K562 (cell line): ENCODE measurements around the gene ARHGAP18. TPM values are rescaled to one million over a fixed set of nuclear protein-coding genes. Genes with fewer than 3 reads are reported as not detected.

Experiments used
- CHD1 ChIP-seq: fragments of 200-600 bp; sonication (generic); IDR thresholded peaks from one replicate; pipeline ENCODE4 v1.6.1; 2012; ENCODE audit warnings: mild to moderate bottlenecking, moderate library complexity, low read length, inconsistent platforms
- ETV1 ChIP-seq: fragments of 450-650 bp; conservative IDR thresholded peaks from 2 replicates; pipeline ENCODE4 v1.6.1; 2016; ENCODE audit warnings: missing genetic modification characterization, control low read depth, low read depth, missing compliant biosample characterization
- HNRNPLL ChIP-seq: fragments of 200-400 bp; formaldehyde crosslinking; IDR thresholded peaks from 2 replicates; pipeline ENCODE4 v1.6.1; 2017; ENCODE audit warnings: low read length, low read depth, mild to moderate bottlenecking; ENCODE audit not compliant: poor library complexity, severe bottlenecking
- MEIS2 ChIP-seq: fragments of 450-650 bp; IDR thresholded peaks from 2 replicates; pipeline ENCODE4 v1.6.1; 2014; ENCODE audit warnings: mild to moderate bottlenecking; ENCODE audit not compliant: partially characterized antibody
- NELFE ChIP-seq: IDR thresholded peaks from 2 replicates; pipeline ENCODE4 v1.6.1; 2011; ENCODE audit warnings: mild to moderate bottlenecking; ENCODE audit not compliant: insufficient read depth, insufficient read length
- NFIC ChIP-seq: fragments of 450-650 bp; IDR thresholded peaks from 2 replicates; pipeline ENCODE4 v1.6.1; 2017; ENCODE audit warnings: mild to moderate bottlenecking, inconsistent platforms
- RFX5 ChIP-seq: IDR thresholded peaks from 2 replicates; pipeline ENCODE4 v1.6.1; 2011; ENCODE audit warnings: low read depth, mild to moderate bottlenecking, improper control_type of control experiment, low read length
- RREB1 ChIP-seq: fragments of 250-450 bp; sonication (Bioruptor Pico); IDR thresholded peaks from 2 replicates; pipeline ENCODE4 v1.4.0; 2020
- SAP30 ChIP-seq: fragments of 200-600 bp; sonication (generic); IDR thresholded peaks from 2 replicates; pipeline ENCODE4 v1.6.1; 2012; ENCODE audit warnings: borderline replicate concordance, low read depth, mild to moderate bottlenecking, moderate library complexity, low read length, control low read depth, inconsistent platforms; ENCODE audit not compliant: insufficient read depth, poor library complexity, severe bottlenecking
- ZC3H4 ChIP-seq: sonication (generic); formaldehyde crosslinking; IDR thresholded peaks from 2 replicates; pipeline ENCODE4 v1.9.0; 2021; ENCODE audit warnings: missing genetic modification reagents, borderline replicate concordance
- ZKSCAN8 ChIP-seq: fragments of 200-800 bp; sonication (Bioruptor generic); IDR thresholded peaks from 2 replicates; pipeline ENCODE4 v1.6.1; 2016; ENCODE audit warnings: missing genetic modification characterization, missing compliant biosample characterization
- ZNF165 ChIP-seq: fragments of 250-450 bp; sonication (Bioruptor Pico); IDR thresholded peaks from 2 replicates; pipeline ENCODE4 v1.4.0; 2020; ENCODE audit warnings: borderline replicate concordance
- ZNF311 ChIP-seq: fragments of 250-450 bp; sonication (Bioruptor Pico); IDR thresholded peaks from 2 replicates; pipeline ENCODE4 v1.4.0; 2020; ENCODE audit warnings: mild to moderate bottlenecking, moderate library complexity
- ZNF316 ChIP-seq: fragments of 450-650 bp; IDR thresholded peaks from 2 replicates; pipeline ENCODE4 v1.6.1; 2016
- ZNF395 ChIP-seq: fragments of 200-800 bp; sonication (Bioruptor generic); IDR thresholded peaks from 2 replicates; pipeline ENCODE4 v1.6.1; 2017; ENCODE audit warnings: missing genetic modification characterization, missing compliant biosample characterization
- ZNF717 ChIP-seq: fragments of 250-450 bp; sonication (Bioruptor Pico); IDR thresholded peaks from 2 replicates; pipeline ENCODE4 v1.5.0; 2021
- polyA plus RNA-seq, 8 experiments: library from polyadenylated mRNA; depleted of rRNA in 4 of 8; stranded (reverse) in 5 of 8; unstranded in 3 of 8; fragments of >200 nt; fragmentation: Nextera tagmentation in 2 of 8; fragmentation: Illumina TruSeq in 1 of 8; extraction: Ambion mirVana in 2 of 8; extraction: Trizol in 1 of 8; gene quantifications; 2 replicates each; pipeline versions ENCODE4 v1.2.1 to v1.2.3, GENCODE V29; 2011 to 2014; ENCODE audit warnings: inconsistent platforms in 1 of 8, missing spikeins in 1 of 8
- total RNA-seq, 7 experiments: library from RNA; depleted of rRNA in 6 of 7; stranded (reverse); fragments of >200 nt in 6 of 7; fragmentation: Illumina TruSeq in 2 of 7; extraction: Trizol in 2 of 7; gene quantifications; 2 replicates each; pipeline versions ENCODE4 v1.2.1 to v1.2.3, GENCODE V29; 2011 to 2021; ENCODE audit warnings: low replicate concordance in 1 of 7
- TF ChIP-seq, protein P1 (sequence below): sonication (generic); formaldehyde crosslinking; IDR thresholded peaks from 2 replicates; pipeline ENCODE4 v1.8.0; 2022; ENCODE audit warnings: missing genetic modification reagents, mild to moderate bottlenecking, borderline replicate concordance

ARHGAP18 gene
- total and polyA plus RNA-seq, 9 of the 15 experiments (the other 6 are each of a cell fraction or from before 2014, with no cell fraction given): 13.3 to 29.7 (median 21.1) TPM

GRCh38 chr6:129730477-129731165, 20.6 kb upstream of the ARHGAP18 start (continued):
- TF ChIP-seq ETV1 (tag) (peak; percentile 35; the same call in 1 of the 2 replicates), ZNF316 (peak; percentile 87), CHD1 (no peak), ZNF717 (CRISPR knock-in tag) (no peak), NELFE (no peak), ZNF395 (CRISPR knock-in tag) (peak; percentile 69), ZC3H4 (CRISPR knock-in tag) (no peak), NFIC (no peak), HNRNPLL (no peak), SAP30 (no peak), ZNF165 (CRISPR knock-in tag) (no peak), MEIS2 (peak; percentile 38), ZNF311 (CRISPR knock-in tag) (no peak), RFX5 (no peak), RREB1 (CRISPR knock-in tag) (no peak), ZKSCAN8 (CRISPR knock-in tag) (no peak)
- TF ChIP-seq, protein P1, sequence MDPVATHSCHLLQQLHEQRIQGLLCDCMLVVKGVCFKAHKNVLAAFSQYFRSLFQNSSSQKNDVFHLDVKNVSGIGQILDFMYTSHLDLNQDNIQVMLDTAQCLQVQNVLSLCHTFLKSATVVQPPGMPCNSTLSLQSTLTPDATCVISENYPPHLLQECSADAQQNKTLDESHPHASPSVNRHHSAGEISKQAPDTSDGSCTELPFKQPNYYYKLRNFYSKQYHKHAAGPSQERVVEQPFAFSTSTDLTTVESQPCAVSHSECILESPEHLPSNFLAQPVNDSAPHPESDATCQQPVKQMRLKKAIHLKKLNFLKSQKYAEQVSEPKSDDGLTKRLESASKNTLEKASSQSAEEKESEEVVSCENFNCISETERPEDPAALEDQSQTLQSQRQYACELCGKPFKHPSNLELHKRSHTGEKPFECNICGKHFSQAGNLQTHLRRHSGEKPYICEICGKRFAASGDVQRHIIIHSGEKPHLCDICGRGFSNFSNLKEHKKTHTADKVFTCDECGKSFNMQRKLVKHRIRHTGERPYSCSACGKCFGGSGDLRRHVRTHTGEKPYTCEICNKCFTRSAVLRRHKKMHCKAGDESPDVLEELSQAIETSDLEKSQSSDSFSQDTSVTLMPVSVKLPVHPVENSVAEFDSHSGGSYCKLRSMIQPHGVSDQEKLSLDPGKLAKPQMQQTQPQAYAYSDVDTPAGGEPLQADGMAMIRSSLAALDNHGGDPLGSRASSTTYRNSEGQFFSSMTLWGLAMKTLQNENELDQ: no peak
- TF ChIP-seq, all 486 proteins: peak for 43
